Activated naive CD4-positive, alpha-beta T cell treated with anti-CD3 and anti-CD28 coated beads for 36 hours (primary cell): ENCODE data around the gene ATP7A. TPM values are rescaled to one million over a fixed set of nuclear protein-coding genes. Genes with fewer than 3 reads are reported as not detected.

Source experiments
- total RNA-seq, 2 experiments: library from RNA; stranded (reverse); gene quantifications; one replicate each; pipeline ENCODE4 v1.2.3, GENCODE V29; 2021

The ATP7A gene
- total RNA-seq, 2 experiments from 2014 or later, result 5.3 to 5.5 TPM

Other genes with a start within 250 kb of the ATP7A start
- 10 to 100 TPM; 49.2 to 49.9 TPM for gene ATRX, start 124.5 kb upstream of the ATP7A start, total RNA-seq
- 10 to 100 TPM; 31.0 to 32.4 TPM for gene MAGT1, start 15.3 kb upstream of the ATP7A start, total RNA-seq
- gene COX7B, start 11.2 kb upstream of the ATP7A start, total RNA-seq, result 100 to 1,000 TPM; 363 to 367 TPM
- 1 to 10 TPM in 1 of 2 experiments, under 1 TPM in 1; 0.86 to 1.2 TPM for gene PGAM4, start 58.9 kb downstream of the ATP7A start, total RNA-seq
- gene PGK1, start 193.6 kb downstream of the ATP7A start, total RNA-seq, result 100 to 1,000 TPM; 744 to 766 TPM
- gene TAF9B, start 229.0 kb downstream of the ATP7A start, total RNA-seq, result 10 to 100 TPM; 25.9 to 27.2 TPM